Gastroesophageal sphincter (tissue), 3 donors: ENCODE data around the gene PTPRD.

Source experiments
- CTCF ChIP-seq, 4 experiments: fragments of 200-600 bp in 2 of 4; fragments of 450-650 bp in 2 of 4; sonication (generic) in 1 of 4; IDR thresholded peaks; one replicate each; pipeline ENCODE4 v1.5.1; 2017 to 2019; ENCODE audit warnings: antibody characterized with exemption in 4 of 4, mild to moderate bottlenecking in 2 of 4, moderate library complexity in 2 of 4
- EP300 ChIP-seq: sonication (generic); formaldehyde crosslinking; IDR thresholded peaks from one replicate; pipeline ENCODE4 v1.6.1; 2017; ENCODE audit warnings: antibody characterized with exemption, mild to moderate bottlenecking
- POLR2A ChIP-seq, 2 donors: fragments of 450-650 bp; IDR thresholded peaks; one replicate each; pipeline ENCODE4 v1.6.1; 2017; ENCODE audit warnings: antibody characterized with exemption in 2 of 2, mild to moderate bottlenecking in 2 of 2, moderate library complexity in 1 of 2
- POLR2AphosphoS5 ChIP-seq: sonication (generic); formaldehyde crosslinking; IDR thresholded peaks from one replicate; pipeline ENCODE4 v1.6.1; 2017; ENCODE audit warnings: antibody characterized with exemption

- TF ChIP-seq CTCF (IDR thresholded peaks at IDR 0.05): no peak
- TF ChIP-seq POLR2A (IDR thresholded peaks at IDR 0.05): no peak
- TF ChIP-seq POLR2AphosphoS5: no peak
- no peak for TF ChIP-seq EP300
Measured at GRCh38 chr9:8569823-8570222, 2043.0 kb downstream of the PTPRD start.
